Left lung (tissue), 10 donors: ENCODE measurements around the gene DIPK2A. TPM values are rescaled to one million over a fixed set of nuclear protein-coding genes. Genes with fewer than 3 reads are reported as not detected.
A peak's percentile ranks its signal among the peaks of the same experiment; 100 is the strongest.

Experiments
- ATAC-seq: fragments of 200-7000 bp; cut with Tn5 transposase; one replicate; pipeline ENCODE4 v1.9.1; 2020; ENCODE audit warnings: moderate library complexity
- DNase-seq, 4 donors: peaks; one replicate each; pipeline ENCODE4 v3.0.0-alpha.2; 2013 to 2020
- H3K27ac ChIP-seq, 2 donors: fragments of 200-600 bp; sonication (generic) in 1 of 2; one replicate each; pipeline versions ENCODE4 v1.5.0 to v1.8.0; 2020 to 2021
- H3K27me3 ChIP-seq, 2 donors: fragments of 200-600 bp; sonication (generic) in 1 of 2; one replicate each; pipeline versions ENCODE4 v1.5.0 to v1.8.0; 2020 to 2021
- H3K36me3 ChIP-seq, 2 donors: fragments of 200-600 bp; sonication (generic) in 1 of 2; one replicate each; pipeline versions ENCODE4 v1.5.0 to v1.8.0; 2020 to 2021
- H3K4me1 ChIP-seq, 2 donors: fragments of 200-600 bp; one replicate each; pipeline ENCODE4 v1.8.0; 2021
- H3K4me3 ChIP-seq, 2 donors: fragments of 200-600 bp; sonication (generic) in 1 of 2; one replicate each; pipeline versions ENCODE4 v1.5.0 to v1.8.0; 2020 to 2021; ENCODE audit warnings: mild to moderate bottlenecking in 1 of 2
- H3K9me3 ChIP-seq, 2 donors: fragments of 200-600 bp; sonication (generic) in 1 of 2; one replicate each; pipeline versions ENCODE4 v1.5.0 to v1.8.0; 2020 to 2021
- CTCF ChIP-seq, 2 donors: fragments of 200-600 bp; sonication (generic) in 1 of 2; IDR thresholded peaks; one replicate each; pipeline versions ENCODE4 v1.5.0 to v1.8.0; 2021; ENCODE audit warnings: antibody characterized with exemption in 2 of 2
- intact Hi-C, 2 donors: fragments of 100-400 bp; cut with DNase I; formaldehyde crosslinking; loops; one replicate each; pipeline versions ENCODE4 v1.11.2 to v1.14.2; 2022
- polyA plus RNA-seq, 6 donors: library from polyadenylated mRNA; unstranded; fragments of 120-200 nt; gene quantifications; one replicate each; pipeline ENCODE4 v1.2.1, GENCODE V29; 2013; ENCODE audit not compliant: insufficient read length in 6 of 6
- total RNA-seq, 2 donors: library from RNA; stranded (reverse); fragmentation: NEBNext Ultra II Directional; extraction: Animal tissue kit (Norgen Biotek cat#: 25700); gene quantifications; one replicate each; pipeline ENCODE4 v1.2.1, GENCODE V29; 2021
- donor health status: DM: no; HTN: yes; CAD: no.
- donor health status: DM: no; HTN: no; CAD: no.

DIPK2A gene
- total and polyA plus RNA-seq, 8 donors: 27.5 to 46.3 (median 41.4) TPM

DNA sequence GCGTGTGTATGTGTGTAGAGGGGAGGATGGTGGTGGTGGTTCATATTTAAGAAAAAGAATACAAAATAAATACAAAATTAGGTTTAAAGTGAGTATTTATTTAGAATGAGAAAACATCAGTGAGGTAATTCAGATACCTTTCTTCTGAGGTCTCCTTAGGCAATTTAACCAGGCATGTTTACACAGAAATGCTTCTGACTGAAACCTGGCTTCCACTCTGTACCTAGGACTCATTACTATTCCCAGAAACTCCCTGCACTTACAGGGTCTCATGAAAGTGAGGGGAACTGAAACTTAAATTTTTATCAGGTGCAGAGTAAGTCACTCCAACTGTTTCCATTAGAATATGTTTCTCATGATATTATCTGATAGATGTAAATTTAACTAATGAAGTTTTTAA, 10.3 kb upstream of the DIPK2A start:
- Histone ChIP-seq H3K27ac (no peak overlapping the region), H3K36me3 (no peaks in the 10 kb centered on the region), H3K9me3 (no peaks in the 10 kb centered on the region), H3K4me1 (no peaks in the 10 kb centered on the region), H3K4me3 (no peak overlapping the region), H3K27me3 (no peaks in the 10 kb centered on the region)
- no peak for TF ChIP-seq CTCF (IDR thresholded peaks at IDR 0.05)
- intact Hi-C loops: no loop called here
- DNase-seq (no peak), ATAC-seq (peak; percentile 94)

- Histone ChIP-seq H3K27me3 (no peaks in the 10 kb centered on the region), H3K9me3 (no peaks in the 10 kb centered on the region), H3K4me1 (no peaks in the 10 kb centered on the region), H3K36me3 (no peaks in the 10 kb centered on the region), H3K4me3 (no peak overlapping the region), H3K27ac (no peak overlapping the region)
- peak in 2 of 4 donors; percentile 21 to 31 for DNase-seq
- intact Hi-C loops: no loop called here
- TF ChIP-seq CTCF (IDR thresholded peaks at IDR 0.05): no peak
- ATAC-seq: no peak
These were observed 7.7 kb upstream of the DIPK2A start for GRCh38 chr3:143963946-143964345.

DNA sequence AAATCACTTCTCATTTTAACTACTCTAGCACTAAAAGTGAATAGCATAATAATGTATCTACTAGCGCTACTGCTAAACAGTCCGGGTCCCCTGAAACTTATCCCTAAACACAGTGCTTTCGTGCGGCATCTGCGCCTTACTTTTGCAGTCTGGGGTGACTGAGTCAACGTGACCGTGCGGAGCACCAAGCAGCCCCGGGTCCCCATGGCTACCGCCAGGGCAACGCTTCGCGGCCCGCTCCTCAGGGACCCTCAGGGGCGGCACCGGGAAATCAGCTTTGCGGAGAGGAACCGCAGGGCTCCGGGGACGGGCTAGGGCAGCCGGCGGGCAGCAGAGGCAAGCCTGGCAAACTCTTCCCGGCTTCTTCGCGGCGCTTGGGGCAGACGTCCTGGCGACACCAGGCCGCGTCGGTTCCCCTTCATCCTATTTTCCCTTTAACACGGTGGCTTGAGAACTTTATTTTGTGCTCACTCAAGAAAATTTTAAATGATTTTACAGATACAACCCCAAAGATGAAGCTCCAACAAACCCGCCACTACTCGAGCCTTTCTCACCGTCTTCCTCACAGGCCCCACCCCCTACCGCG, 757 bp upstream of the DIPK2A start:
- intact Hi-C loops: loop anchor here in 1 of 2 donors (10.0 kb wide), 1 partner anchor 804 kb away; no protein-coding TSS in a partner anchor
- DNase-seq (peak; percentile 61 to 92 (median 62)), ATAC-seq (peak; percentile 5)
- TF ChIP-seq CTCF (IDR thresholded peaks at IDR 0.05): no peak
- Histone ChIP-seq H3K27ac (peak overlapping the region; percentile 99), H3K9me3 (no peaks in the 10 kb centered on the region), H3K4me3 (peak overlapping the region; percentile 89 to 90), H3K4me1 (peaks cover 2 to 32% of the 10 kb centered on the region in 2 donors), H3K36me3 (no peaks in the 10 kb centered on the region), H3K27me3 (no peaks in the 10 kb centered on the region)

- Histone ChIP-seq H3K36me3 (no peaks in the 10 kb centered on the region), H3K4me3 (peak overlapping the region; percentile 89 to 90), H3K9me3 (no peaks in the 10 kb centered on the region), H3K27me3 (no peaks in the 10 kb centered on the region), H3K27ac (peak overlapping the region; percentile 99), H3K4me1 (peaks cover 12 to 45% of the 10 kb centered on the region in 2 donors)
- no peak for TF ChIP-seq CTCF (IDR thresholded peaks at IDR 0.05)
- no peak for DNase-seq
- ATAC-seq: peak; percentile 12
- intact Hi-C loops: loop anchor here in 1 of 2 donors (10.0 kb wide), 1 partner anchor 803 kb away; no protein-coding TSS in a partner anchor
These were observed 507 bp downstream of the DIPK2A start for GRCh38 chr3:143972155-143972504.

DNA sequence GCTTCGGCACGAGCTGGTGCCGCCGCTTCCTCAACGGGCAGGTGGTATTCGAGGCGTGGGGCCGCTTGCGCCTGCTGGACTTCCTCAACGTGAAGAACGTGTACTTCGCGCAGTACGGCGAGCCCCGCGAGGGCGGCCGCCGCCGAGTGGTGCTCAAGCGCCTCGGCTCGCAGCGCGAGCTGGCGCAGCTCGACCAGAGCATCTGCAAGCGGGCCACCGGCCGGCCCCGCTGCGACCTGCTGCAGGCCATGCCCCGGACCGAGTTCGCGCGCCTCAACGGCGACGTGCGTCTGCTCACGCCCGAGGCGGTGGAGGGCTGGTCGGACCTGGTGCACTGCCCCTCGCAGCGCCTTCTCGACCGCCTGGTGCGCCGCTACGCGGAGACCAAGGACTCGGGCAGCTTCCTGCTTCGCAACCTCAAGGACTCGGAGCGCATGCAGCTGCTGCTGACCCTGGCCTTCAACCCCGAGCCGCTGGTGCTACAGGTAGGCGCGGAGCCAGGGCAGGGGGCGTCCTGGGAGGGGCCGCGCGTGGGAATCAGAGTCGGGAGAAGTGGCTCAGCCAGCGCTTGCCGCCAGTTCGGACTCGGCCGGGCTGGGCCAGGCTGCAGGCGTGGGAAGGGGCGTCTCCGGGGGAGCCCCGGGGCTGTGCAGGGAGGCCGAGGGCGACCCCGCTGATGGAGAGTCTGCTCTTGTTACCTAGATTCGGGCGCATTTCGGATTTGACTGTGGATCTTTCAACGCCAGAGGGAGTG, 1.1 kb downstream of the DIPK2A start:
- ATAC-seq (peak; percentile 52), DNase-seq (peak; percentile 79 to 97 (median 86))
- Histone ChIP-seq H3K36me3 (no peaks in the 10 kb centered on the region), H3K4me1 (peaks cover 12 to 50% of the 10 kb centered on the region in 2 donors), H3K27ac (peak overlapping the region; percentile 99), H3K27me3 (no peaks in the 10 kb centered on the region), H3K4me3 (peak overlapping the region; percentile 89 to 90), H3K9me3 (no peaks in the 10 kb centered on the region)
- intact Hi-C loops: loop anchor here in 1 of 2 donors (10.0 kb wide), 1 partner anchor 802 kb away; no protein-coding TSS in a partner anchor
- TF ChIP-seq CTCF (IDR thresholded peaks at IDR 0.05): peak in 1 of 2 donors; percentile 40
